Measurements from ENCODE around the gene GZF1. TPM values are rescaled to one million over a fixed set of nuclear protein-coding genes. Genes with fewer than 3 reads are reported as not detected.

The GZF1 gene
- total RNA-seq, 1 donor from 2014 or later, result 12.6 TPM

GRCh38 chr20:23406880-23407279 is 44.9 kb downstream of the GZF1 start:
- intact Hi-C loops (cut with micrococcal nuclease), result no loop called here
- DNase-seq (ENCODE audit: low spot score), result no peak
- Mint-ChIP-seq H3K4me3 (no peak overlapping the region), H3K36me3 (ENCODE audit: low read depth) (peaks cover 22% of the 10 kb centered on the region), H3K27me3 (ENCODE audit: insufficient read depth) (no peaks in the 10 kb centered on the region), H3K27ac (no peak overlapping the region), H3K4me1 (ENCODE audit: low read depth) (peaks cover 87% of the 10 kb centered on the region), H3K9me3 (no peaks in the 10 kb centered on the region)

- no peaks in the 10 kb centered on the region for H3K9me3 Mint-ChIP-seq
- H3K4me3 Mint-ChIP-seq, result peak overlapping the region; percentile 60
- intact Hi-C loops (cut with micrococcal nuclease), result loop anchor here (1.0 to 2.0 kb wide), 3 partner anchors 8 to 45 kb away; partner anchors contain the start of gene GZF1
- DNase-seq (ENCODE audit: low spot score), result peak; percentile 60
- H3K4me1 Mint-ChIP-seq (ENCODE audit: low read depth), result peaks cover 85% of the 10 kb centered on the region
- peak overlapping the region; percentile 91 for H3K27ac Mint-ChIP-seq
- no peaks in the 10 kb centered on the region for H3K27me3 Mint-ChIP-seq (ENCODE audit: insufficient read depth)
- H3K36me3 Mint-ChIP-seq (ENCODE audit: low read depth), result peaks cover 19% of the 10 kb centered on the region
Observed at GRCh38 chr20:23407781-23408464, 45.9 kb downstream of the GZF1 start.

- peak overlapping the region; percentile 91 for H3K27ac Mint-ChIP-seq
- no peak overlapping the region for H3K4me3 Mint-ChIP-seq
- peaks cover 22% of the 10 kb centered on the region for H3K36me3 Mint-ChIP-seq (ENCODE audit: low read depth)
- DNase-seq (ENCODE audit: low spot score), result no peak
- intact Hi-C loops (cut with micrococcal nuclease), result loop anchor here (1.0 to 2.0 kb wide), 3 partner anchors 9 to 46 kb away; partner anchors contain the start of gene GZF1
- H3K9me3 Mint-ChIP-seq, result no peaks in the 10 kb centered on the region
- H3K4me1 Mint-ChIP-seq (ENCODE audit: low read depth), result peaks cover 90% of the 10 kb centered on the region
- no peaks in the 10 kb centered on the region for H3K27me3 Mint-ChIP-seq (ENCODE audit: insufficient read depth)
Observed at GRCh38 chr20:23408957-23409356, 47.0 kb downstream of the GZF1 start.

GRCh38 chr20:23409800-23410199 is 47.8 kb downstream of the GZF1 start:
- no peak for DNase-seq (ENCODE audit: low spot score)
- Mint-ChIP-seq H3K36me3 (ENCODE audit: low read depth) (peaks cover 19% of the 10 kb centered on the region), H3K4me1 (ENCODE audit: low read depth) (peaks cover 82% of the 10 kb centered on the region), H3K27me3 (ENCODE audit: insufficient read depth) (no peaks in the 10 kb centered on the region), H3K9me3 (no peaks in the 10 kb centered on the region), H3K27ac (no peak overlapping the region), H3K4me3 (no peak overlapping the region)
- intact Hi-C loops (cut with micrococcal nuclease), result loop anchor here (2.0 kb wide), 1 partner anchor 47 kb away; the partner anchor contains the start of gene GZF1

- intact Hi-C loops (cut with micrococcal nuclease), result no loop called here
- peaks cover 24% of the 10 kb centered on the region for H3K36me3 Mint-ChIP-seq (ENCODE audit: low read depth)
- no peak for DNase-seq (ENCODE audit: low spot score)
- no peaks in the 10 kb centered on the region for H3K9me3 Mint-ChIP-seq
- peaks cover 83% of the 10 kb centered on the region for H3K4me1 Mint-ChIP-seq (ENCODE audit: low read depth)
- no peak overlapping the region for H3K27ac Mint-ChIP-seq
- H3K27me3 Mint-ChIP-seq (ENCODE audit: insufficient read depth), result no peaks in the 10 kb centered on the region
- no peak overlapping the region for H3K4me3 Mint-ChIP-seq
Observed at GRCh38 chr20:23410916-23411695, 49.1 kb downstream of the GZF1 start.

- Mint-ChIP-seq H3K9me3 (no peaks in the 10 kb centered on the region), H3K36me3 (ENCODE audit: low read depth) (peaks cover 24% of the 10 kb centered on the region), H3K4me1 (ENCODE audit: low read depth) (peaks cover 81% of the 10 kb centered on the region), H3K4me3 (no peak overlapping the region), H3K27me3 (ENCODE audit: insufficient read depth) (no peaks in the 10 kb centered on the region), H3K27ac (no peak overlapping the region)
- intact Hi-C loops (cut with micrococcal nuclease), result no loop called here
- no peak for DNase-seq (ENCODE audit: low spot score)
Observed at GRCh38 chr20:23412026-23412425, 50.0 kb downstream of the GZF1 start.

- intact Hi-C loops (cut with micrococcal nuclease), result loop anchor here (2.0 kb wide), 1 partner anchor 15 kb away; no protein-coding TSS in a partner anchor
- no peaks in the 10 kb centered on the region for H3K27me3 Mint-ChIP-seq (ENCODE audit: insufficient read depth)
- H3K4me3 Mint-ChIP-seq, result no peak overlapping the region
- no peaks in the 10 kb centered on the region for H3K9me3 Mint-ChIP-seq
- DNase-seq (ENCODE audit: low spot score), result no peak
- no peak overlapping the region for H3K27ac Mint-ChIP-seq
- H3K4me1 Mint-ChIP-seq (ENCODE audit: low read depth), result peaks cover 78% of the 10 kb centered on the region
- peaks cover 22% of the 10 kb centered on the region for H3K36me3 Mint-ChIP-seq (ENCODE audit: low read depth)
Observed at GRCh38 chr20:23413862-23414422, 52.0 kb downstream of the GZF1 start.

GRCh38 chr20:23414526-23415188 is 52.7 kb downstream of the GZF1 start:
- Mint-ChIP-seq H3K27me3 (ENCODE audit: insufficient read depth) (no peaks in the 10 kb centered on the region), H3K36me3 (ENCODE audit: low read depth) (peaks cover 22% of the 10 kb centered on the region), H3K4me3 (no peak overlapping the region), H3K9me3 (no peaks in the 10 kb centered on the region), H3K27ac (no peak overlapping the region), H3K4me1 (ENCODE audit: low read depth) (peaks cover 78% of the 10 kb centered on the region)
- intact Hi-C loops (cut with micrococcal nuclease), result loop anchor here (2.0 kb wide), 1 partner anchor 16 kb away; no protein-coding TSS in a partner anchor
- no peak for DNase-seq (ENCODE audit: low spot score)

- Mint-ChIP-seq H3K27ac (no peak overlapping the region), H3K36me3 (ENCODE audit: low read depth) (peaks cover 20% of the 10 kb centered on the region), H3K9me3 (no peaks in the 10 kb centered on the region), H3K4me3 (peak overlapping the region; percentile 12), H3K27me3 (ENCODE audit: insufficient read depth) (no peaks in the 10 kb centered on the region), H3K4me1 (ENCODE audit: low read depth) (peaks cover 74% of the 10 kb centered on the region)
- DNase-seq (ENCODE audit: low spot score), result no peak
- intact Hi-C loops (cut with micrococcal nuclease), result loop anchor here (2.0 kb wide), 1 partner anchor 17 kb away; no protein-coding TSS in a partner anchor
Observed at GRCh38 chr20:23415555-23415954, 53.6 kb downstream of the GZF1 start.

GRCh38 chr20:23415959-23416583 is 54.1 kb downstream of the GZF1 start:
- Mint-ChIP-seq H3K9me3 (no peaks in the 10 kb centered on the region), H3K36me3 (ENCODE audit: low read depth) (peaks cover 17% of the 10 kb centered on the region), H3K4me1 (ENCODE audit: low read depth) (peaks cover 69% of the 10 kb centered on the region), H3K4me3 (no peak overlapping the region), H3K27me3 (ENCODE audit: insufficient read depth) (no peaks in the 10 kb centered on the region), H3K27ac (no peak overlapping the region)
- DNase-seq (ENCODE audit: low spot score), result no peak
- intact Hi-C loops (cut with micrococcal nuclease), result loop anchor here (2.0 kb wide), 1 partner anchor 17 kb away; no protein-coding TSS in a partner anchor

- Mint-ChIP-seq H3K27me3 (ENCODE audit: insufficient read depth) (no peaks in the 10 kb centered on the region), H3K27ac (no peak overlapping the region), H3K4me3 (no peak overlapping the region), H3K9me3 (no peaks in the 10 kb centered on the region), H3K36me3 (ENCODE audit: low read depth) (peaks cover 9% of the 10 kb centered on the region), H3K4me1 (ENCODE audit: low read depth) (peaks cover 65% of the 10 kb centered on the region)
- intact Hi-C loops (cut with micrococcal nuclease), result no loop called here
- DNase-seq (ENCODE audit: low spot score), result no peak
Observed at GRCh38 chr20:23417861-23418260, 55.9 kb downstream of the GZF1 start.

GRCh38 chr20:23419657-23419994 is 57.6 kb downstream of the GZF1 start:
- H3K27ac Mint-ChIP-seq, result peak overlapping the region; percentile 81

More at GRCh38 chr20:23419657-23419994, 57.6 kb downstream of the GZF1 start:
- Mint-ChIP-seq H3K36me3 (ENCODE audit: low read depth) (peaks cover 6% of the 10 kb centered on the region), H3K4me1 (ENCODE audit: low read depth) (peaks cover 57% of the 10 kb centered on the region), H3K9me3 (no peaks in the 10 kb centered on the region), H3K27me3 (ENCODE audit: insufficient read depth) (no peaks in the 10 kb centered on the region), H3K4me3 (peak overlapping the region; percentile 97)
- intact Hi-C loops (cut with micrococcal nuclease), result no loop called here
- DNase-seq (ENCODE audit: low spot score), result no peak
